GM19463 (cell line): Measurements from ENCODE around the gene CYP4A11.
"Not testable (repeated sequence)": the region's sequence is repeated elsewhere in the genome, so short reads cannot be mapped to it uniquely, and the experiment has no call there.

ENCODE experiments used
- ATAC-seq: cut with Tn5 transposase; IDR thresholded peaks from one replicate; pipeline ENCODE4 v1.9.1; 2021; ENCODE audit warnings: mild to moderate bottlenecking, moderate library complexity; ENCODE audit not compliant: unreplicated experiment

The CYP4A11 gene, protein sequence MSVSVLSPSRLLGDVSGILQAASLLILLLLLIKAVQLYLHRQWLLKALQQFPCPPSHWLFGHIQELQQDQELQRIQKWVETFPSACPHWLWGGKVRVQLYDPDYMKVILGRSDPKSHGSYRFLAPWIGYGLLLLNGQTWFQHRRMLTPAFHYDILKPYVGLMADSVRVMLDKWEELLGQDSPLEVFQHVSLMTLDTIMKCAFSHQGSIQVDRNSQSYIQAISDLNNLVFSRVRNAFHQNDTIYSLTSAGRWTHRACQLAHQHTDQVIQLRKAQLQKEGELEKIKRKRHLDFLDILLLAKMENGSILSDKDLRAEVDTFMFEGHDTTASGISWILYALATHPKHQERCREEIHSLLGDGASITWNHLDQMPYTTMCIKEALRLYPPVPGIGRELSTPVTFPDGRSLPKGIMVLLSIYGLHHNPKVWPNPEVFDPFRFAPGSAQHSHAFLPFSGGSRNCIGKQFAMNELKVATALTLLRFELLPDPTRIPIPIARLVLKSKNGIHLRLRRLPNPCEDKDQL

GRCh38 chr1:46941135-46941694 lies at the start of gene CYP4A11:
Gene CYP4A11 (minus strand): TSS chr1:46941476. CDS start chr1:46941433, 43 bp downstream.
- no peak for ATAC-seq

- ATAC-seq, result not testable (repeated sequence)
Observed at GRCh38 chr1:46990541-46990940, 49.3 kb upstream of the CYP4A11 start.

GRCh38 chr1:46983830-46984586 lies 42.7 kb upstream of the CYP4A11 start:
- ATAC-seq, result no peak

- no peak for ATAC-seq
Observed at GRCh38 chr1:46983166-46983829, 42.0 kb upstream of the CYP4A11 start.

- no peak for ATAC-seq
Observed at GRCh38 chr1:46969014-46969619, 27.8 kb upstream of the CYP4A11 start.

DNA sequence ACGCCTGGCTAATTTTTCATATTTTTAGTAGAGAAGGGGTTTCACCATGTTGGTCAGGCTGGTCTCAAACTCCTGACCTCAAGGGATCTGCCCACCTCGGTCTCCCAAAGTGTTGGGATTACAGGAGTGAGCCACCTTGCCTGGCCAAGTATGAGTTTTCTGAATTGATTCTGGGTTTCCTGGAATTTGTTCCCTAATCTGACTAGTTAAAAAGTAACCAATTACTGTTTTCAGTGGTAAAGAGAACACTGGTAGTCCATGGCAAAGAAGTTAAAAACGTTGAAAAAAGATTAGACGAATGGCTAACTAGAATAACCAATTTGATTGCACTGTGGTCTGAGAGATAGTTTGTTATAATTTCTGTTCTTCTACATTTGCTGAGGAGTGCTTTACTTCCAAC lies 21.0 kb upstream of the CYP4A11 start:
- ATAC-seq, result not testable (repeated sequence)

DNA sequence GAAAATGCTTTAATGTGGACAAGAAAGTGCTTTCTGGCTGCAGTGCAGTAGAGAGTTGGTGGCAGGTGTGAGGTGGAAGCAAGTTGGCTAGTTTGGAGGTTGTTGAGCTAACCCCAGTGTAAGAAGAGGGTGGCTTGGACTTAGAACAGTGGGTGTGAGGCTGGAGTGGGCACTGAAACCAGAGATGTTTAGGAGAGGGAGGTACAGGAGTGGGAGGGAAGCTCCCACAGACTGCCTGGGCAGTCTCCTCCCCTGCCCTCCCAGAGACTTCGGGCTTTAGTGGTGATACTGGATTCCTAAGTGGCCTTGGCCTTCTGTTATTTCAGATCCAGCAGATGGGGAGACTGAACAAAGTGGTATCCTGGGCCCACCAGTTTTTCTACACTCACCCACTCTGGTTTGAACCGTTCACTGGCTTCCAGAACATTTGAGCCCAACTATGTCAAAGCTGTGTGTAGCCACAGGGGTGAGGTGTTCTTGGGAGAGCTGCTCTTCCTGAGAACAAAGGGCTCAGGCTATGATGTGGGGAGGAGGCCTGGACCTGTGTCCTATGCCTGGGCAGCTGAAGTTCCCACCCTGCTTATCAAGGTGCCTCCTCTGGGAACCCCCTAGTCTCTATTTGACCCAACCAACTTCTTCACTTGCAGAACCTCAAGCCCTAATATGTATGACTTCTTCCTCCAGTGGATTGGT lies 19.9 kb upstream of the CYP4A11 start:
- no peak for ATAC-seq

- ATAC-seq, result no peak
Observed at GRCh38 chr1:46960250-46960649, 19.0 kb upstream of the CYP4A11 start.

GRCh38 chr1:46955116-46955515 lies 13.8 kb upstream of the CYP4A11 start:
- not testable (repeated sequence) for ATAC-seq

GRCh38 chr1:46953847-46954246 lies 12.6 kb upstream of the CYP4A11 start:
- not testable (repeated sequence) for ATAC-seq

DNA sequence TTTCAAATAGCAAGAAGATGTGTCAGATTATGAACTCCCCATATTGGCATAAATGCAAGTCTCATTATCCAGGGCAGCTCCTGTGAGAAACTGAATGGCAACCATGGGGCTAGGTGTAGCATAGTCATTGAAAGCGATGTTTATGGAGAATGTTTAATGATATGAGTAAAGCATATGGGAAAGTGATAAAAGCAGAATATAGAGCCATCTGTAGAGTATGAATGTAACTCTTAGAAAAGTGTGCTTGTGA lies 8.1 kb upstream of the CYP4A11 start:
- ATAC-seq, result not testable (repeated sequence)

DNA sequence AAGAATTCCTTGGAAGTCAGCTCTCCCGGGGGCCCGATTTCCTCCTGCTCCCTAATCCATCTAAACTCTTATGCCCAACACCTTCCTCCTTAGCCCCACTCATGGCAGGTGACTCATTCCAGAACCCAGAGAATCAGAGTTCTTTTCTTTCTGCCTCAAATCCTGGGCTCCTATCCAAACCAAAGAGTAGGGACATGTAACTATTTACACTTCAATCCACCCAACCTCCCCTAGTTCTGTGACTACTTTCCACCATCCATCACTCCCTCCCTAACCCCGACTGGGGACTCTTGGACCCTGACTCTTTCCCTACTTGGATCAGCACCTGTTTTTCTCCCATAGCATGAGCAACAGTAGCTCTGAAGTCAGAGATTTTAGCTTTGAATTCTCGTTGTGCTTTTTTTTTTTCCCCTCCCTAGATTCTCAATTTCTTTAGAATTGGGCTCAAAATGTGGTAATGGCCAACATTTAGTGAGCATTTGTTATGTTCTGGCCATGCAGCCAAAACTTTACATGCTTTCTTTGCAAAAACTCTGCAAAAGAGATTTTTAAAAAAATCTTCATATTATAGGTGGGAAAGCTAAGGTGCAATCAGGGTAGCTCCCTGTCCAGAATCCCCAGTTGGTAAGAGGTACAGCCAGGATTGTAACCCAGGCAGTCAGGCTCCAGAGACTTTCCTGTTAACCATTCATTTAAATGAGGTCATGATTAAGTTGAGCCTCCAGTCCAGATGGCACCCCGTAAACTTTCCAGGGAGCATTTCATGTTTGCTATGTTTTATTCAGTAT lies 7.5 kb upstream of the CYP4A11 start:
- ATAC-seq, result no peak

- ATAC-seq, result not testable (repeated sequence)
Observed at GRCh38 chr1:46947706-46948105, 6.4 kb upstream of the CYP4A11 start.

DNA sequence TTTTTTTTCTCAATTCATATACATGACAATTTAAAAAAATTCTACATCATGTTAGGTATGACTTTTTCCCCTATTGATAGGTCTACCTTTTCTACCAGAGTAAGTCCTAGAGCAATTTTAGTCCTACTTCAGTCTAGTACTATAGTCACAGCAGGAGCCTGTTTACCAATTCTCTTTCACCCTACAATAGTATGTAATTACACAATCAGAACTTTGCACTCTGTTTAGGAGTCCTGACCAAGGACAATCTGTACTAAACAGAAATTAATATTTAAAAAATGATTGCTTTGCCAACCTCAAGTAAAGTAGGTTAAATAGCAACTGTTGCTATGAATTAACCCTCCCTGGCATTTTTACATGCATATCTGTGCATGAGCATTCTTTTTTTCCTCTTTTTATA lies 810 bp upstream of the CYP4A11 start:
- no peak for ATAC-seq

- no peak for ATAC-seq
Observed at GRCh38 chr1:46940307-46940706, 969 bp downstream of the CYP4A11 start.

- no peak for ATAC-seq
Observed at GRCh38 chr1:46937270-46937669, 4.0 kb downstream of the CYP4A11 start.

DNA sequence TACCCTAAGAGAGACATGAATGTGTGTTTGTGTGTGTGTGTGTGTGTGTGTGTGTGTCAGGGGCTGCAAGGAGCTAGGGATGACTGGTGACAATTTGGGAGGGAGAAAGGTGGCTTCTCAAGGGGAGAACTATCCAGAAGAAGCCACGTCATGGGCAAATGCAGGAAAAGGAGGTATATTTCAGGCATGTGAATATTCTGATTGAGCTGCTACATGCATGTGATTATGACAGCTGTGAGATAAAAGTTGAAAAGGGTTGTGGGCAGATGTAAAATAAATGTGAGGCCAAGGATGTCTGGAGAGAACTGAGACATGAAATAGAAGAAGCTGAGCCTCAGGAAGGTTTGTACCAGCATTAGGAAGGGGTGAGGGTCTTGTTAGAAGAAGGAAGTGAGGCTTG lies 4.5 kb downstream of the CYP4A11 start:
- ATAC-seq, result no peak

DNA sequence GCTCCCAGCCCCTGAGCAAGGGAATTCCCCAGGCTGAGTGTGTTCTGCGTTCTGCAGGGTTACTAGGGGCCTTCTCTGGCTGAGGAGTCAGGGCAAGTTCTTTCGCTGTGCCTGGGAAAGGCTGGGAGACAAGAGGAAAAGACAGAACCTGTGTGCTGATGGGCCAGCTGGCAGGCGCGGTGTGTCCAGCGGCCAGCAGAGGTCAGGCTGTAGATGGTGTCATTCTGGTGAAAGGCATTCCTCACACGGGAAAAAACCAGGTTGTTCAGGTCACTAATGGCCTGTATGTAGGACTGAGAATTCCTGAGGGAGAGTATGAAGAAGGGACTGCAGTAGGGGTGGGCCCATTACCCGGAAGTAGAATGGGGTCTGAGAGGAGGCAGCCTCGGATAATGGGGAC lies 6.4 kb downstream of the CYP4A11 start:
- ATAC-seq, result not testable (repeated sequence)

DNA sequence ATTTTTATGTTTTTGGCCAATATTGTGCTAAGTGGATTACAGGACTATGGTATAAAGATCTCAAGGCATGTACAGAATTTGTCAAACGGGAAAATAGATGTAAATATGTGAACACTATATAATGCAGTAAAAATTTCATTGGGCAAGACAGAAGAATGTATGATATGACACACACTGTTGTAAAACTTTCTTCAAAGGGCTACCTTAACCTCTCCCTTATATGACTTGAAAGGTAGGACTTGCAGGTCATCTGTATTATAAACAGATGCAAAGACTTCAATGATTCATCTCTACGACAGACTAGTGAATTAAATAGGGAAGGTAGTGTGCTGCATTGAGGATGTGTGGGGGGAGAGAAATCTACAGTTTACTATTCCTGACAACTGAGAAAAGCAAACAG lies 9.3 kb downstream of the CYP4A11 start:
- ATAC-seq, result not testable (repeated sequence)
